Epithelial cell of proximal tubule (primary cell): ENCODE results near the gene DLEU7. TPM values are rescaled to one million over a fixed set of nuclear protein-coding genes. Genes with fewer than 3 reads are reported as not detected.

Experiments
- DNase-seq: peaks from one replicate; pipeline ENCODE4 v3.0.0-alpha.2; 2011; ENCODE audit warnings: low read depth
- H3K4me3 ChIP-seq: 2 replicates; pipeline ENCODE4 v1.5.1; 2011; ENCODE audit warnings: low read depth, mild to moderate bottlenecking, low read length
- CTCF ChIP-seq: conservative IDR thresholded peaks from 2 replicates; pipeline ENCODE4 v1.5.1; 2012; ENCODE audit warnings: low read depth, mild to moderate bottlenecking, low read length
- total RNA-seq: library from RNA; depleted of rRNA; stranded (reverse); fragments of >200 nt; gene quantifications from 2 replicates; pipeline ENCODE4 v1.2.3, GENCODE V29; 2015

Gene DLEU7
- total RNA-seq, 1 donor from 2014 or later, result not detected

DNA sequence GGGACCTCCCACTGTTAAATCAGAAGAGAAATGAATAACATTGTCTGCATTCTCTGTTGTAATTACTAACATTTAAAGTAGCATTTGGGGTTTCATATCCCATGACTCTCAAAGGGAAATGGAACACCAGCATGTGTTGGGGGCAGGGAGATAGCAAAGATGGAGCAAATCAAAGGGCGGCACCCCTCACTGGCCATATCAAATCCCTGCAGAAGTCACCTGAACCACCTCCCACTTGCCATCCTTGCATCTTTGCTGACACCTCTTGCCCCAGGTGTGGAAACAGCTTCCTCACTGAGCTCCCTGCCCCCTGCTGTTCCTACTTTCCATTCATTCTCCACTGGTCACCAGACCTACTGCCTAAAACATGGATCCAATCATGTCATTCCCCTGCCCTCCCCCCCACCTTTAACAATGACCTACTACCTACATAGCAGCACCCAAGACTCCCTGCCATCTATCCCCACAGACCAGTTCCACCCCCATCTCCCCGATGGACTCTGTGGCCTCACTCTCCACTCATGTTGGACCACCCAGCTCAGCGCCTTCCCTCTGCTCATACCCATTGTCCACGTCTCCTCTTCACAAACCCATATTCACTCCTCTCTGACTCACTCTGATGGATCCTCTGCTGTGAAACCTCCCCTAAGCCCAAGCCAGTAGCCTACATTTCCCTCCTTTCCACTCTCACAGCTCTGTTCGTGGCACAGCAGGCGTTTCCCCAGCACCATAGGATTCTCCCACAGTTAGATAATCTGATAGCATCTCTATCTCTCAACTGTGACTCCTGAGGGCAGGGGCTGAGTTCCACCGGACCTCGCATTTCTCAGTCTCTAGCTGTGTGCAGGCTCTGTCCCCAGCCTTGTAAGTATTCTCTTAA lies 55.9 kb downstream of the DLEU7 start:
- no peak overlapping the region for H3K4me3 ChIP-seq
- DNase-seq, result no peak
- no peak for TF ChIP-seq CTCF

- no peak for TF ChIP-seq CTCF
- no peak overlapping the region for H3K4me3 ChIP-seq
- no peak for DNase-seq
Observed at GRCh38 chr13:50783717-50784290, 59.7 kb downstream of the DLEU7 start.

DNA sequence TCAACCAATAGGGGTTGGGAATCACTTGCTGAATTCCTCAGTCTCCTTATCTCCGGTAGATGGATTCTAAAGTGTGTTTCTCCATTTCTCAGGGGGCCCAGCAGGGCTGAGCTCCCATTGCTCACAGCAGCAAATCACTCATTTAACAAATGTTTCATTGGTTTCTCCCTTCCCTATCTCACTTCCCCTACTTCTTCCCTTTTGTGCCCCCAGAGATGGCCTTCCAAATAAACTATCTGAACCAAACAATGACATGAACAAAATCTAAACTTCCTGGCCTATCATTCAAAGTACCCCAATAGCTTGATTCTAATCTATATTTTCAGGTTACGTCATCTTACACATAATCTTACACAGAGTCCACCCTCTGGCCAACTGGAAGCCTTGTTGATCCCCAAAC lies 60.4 kb downstream of the DLEU7 start:
- no peak for DNase-seq
- H3K4me3 ChIP-seq, result no peak overlapping the region
- no peak for TF ChIP-seq CTCF

- TF ChIP-seq CTCF, result no peak
- DNase-seq, result no peak
- H3K4me3 ChIP-seq, result no peak overlapping the region
Observed at GRCh38 chr13:50780201-50781015, 63.1 kb downstream of the DLEU7 start.

GRCh38 chr13:50779443-50780200 lies 63.9 kb downstream of the DLEU7 start:
- no peak overlapping the region for H3K4me3 ChIP-seq
- DNase-seq, result no peak
- no peak for TF ChIP-seq CTCF

Other genes with a start within 250 kb of the DLEU7 start
- gene RNASEH2B, start 66.1 kb upstream of the DLEU7 start, total RNA-seq, result 28.3 and 49.9 TPM in 2 replicates